OCI-LY7 (cell line): ENCODE measurements around the gene ZCCHC14. TPM values are rescaled to one million over a fixed set of nuclear protein-coding genes. Genes with fewer than 3 reads are reported as not detected.

Source experiments
- BruUV-seq: library from RNA; stranded (reverse); fragments of 400-500 nt; replicated peaks from 2 replicates; lab custom pipeline; 2021; lab: Mats Ljungman, UMichigan
- CTCF ChIA-PET: fragments of 300-600 bp; sonication (Branson Sonifier 250); formaldehyde crosslinking; loops from one replicate; lab custom pipeline; 2022; ENCODE audit warnings: antibody characterized with exemption; ENCODE audit not compliant: unreplicated experiment; lab: Charles Lee
- POLR2A ChIA-PET: fragments of 300-600 bp; sonication (Branson Sonifier 250); formaldehyde crosslinking; loops from one replicate; lab custom pipeline; 2022; ENCODE audit warnings: antibody characterized with exemption; lab: Charles Lee
- DNase-seq: peaks from one replicate; pipeline ENCODE4 v3.0.0-alpha.2; 2015; ENCODE audit warnings: low spot score
- H2AFZ ChIP-seq: fragments of 200-600 bp; sonication (generic), shearing (Covaris generic); 2 replicates; pipeline ENCODE4 v1.6.1; 2014; ENCODE audit warnings: mild to moderate bottlenecking, antibody characterized with exemption, low read length, moderate library complexity
- H3K27ac ChIP-seq: fragments of 200-600 bp; sonication (generic); 2 replicates; pipeline ENCODE4 v1.5.1; 2014; ENCODE audit warnings: mixed run types, low read depth, mild to moderate bottlenecking, moderate library complexity, low read length, inconsistent platforms; ENCODE audit not compliant: poor library complexity, severe bottlenecking
- H3K36me3 ChIP-seq: fragments of 200-600 bp; sonication (generic); 2 replicates; pipeline ENCODE4 v1.6.1; 2014; ENCODE audit warnings: mild to moderate bottlenecking, antibody characterized with exemption, low read length, moderate library complexity, mixed read lengths; ENCODE audit not compliant: insufficient read depth
- H3K4me1 ChIP-seq: fragments of 200-600 bp; sonication (generic); 2 replicates; pipeline ENCODE4 v1.5.1; 2014; ENCODE audit warnings: mild to moderate bottlenecking, low read length; ENCODE audit not compliant: insufficient read depth, poor library complexity, severe bottlenecking
- H3K4me2 ChIP-seq: fragments of 200-600 bp; sonication (generic); 2 replicates; pipeline ENCODE4 v1.6.1; 2014; ENCODE audit warnings: mild to moderate bottlenecking, low read length
- H3K4me3 ChIP-seq: fragments of 200-600 bp; sonication (generic); 2 replicates; pipeline ENCODE4 v1.5.1; 2014; ENCODE audit warnings: mild to moderate bottlenecking, low read depth, low read length; ENCODE audit not compliant: poor library complexity, severe bottlenecking
- H3K79me2 ChIP-seq: fragments of 200-600 bp; sonication (generic); 2 replicates; pipeline ENCODE4 v1.6.1; 2016; ENCODE audit warnings: low read depth, mild to moderate bottlenecking, low read length, moderate library complexity, mixed read lengths; ENCODE audit not compliant: insufficient read depth
- H3K9me2 ChIP-seq: fragments of 200-600 bp; sonication (generic); 2 replicates; pipeline ENCODE4 v1.6.1; 2016; ENCODE audit warnings: mild to moderate bottlenecking, low read length, mixed read lengths; ENCODE audit not compliant: insufficient read depth
- H3K9me3 ChIP-seq: fragments of 200-600 bp; sonication (generic); 2 replicates; pipeline ENCODE4 v1.6.1; 2014; ENCODE audit warnings: mild to moderate bottlenecking, mixed run types, low read length, mixed read lengths
- H4K20me1 ChIP-seq: fragments of 200-600 bp; sonication (generic); 2 replicates; pipeline ENCODE4 v1.6.1; 2014; ENCODE audit warnings: mild to moderate bottlenecking, antibody characterized with exemption, low read length, moderate library complexity, mixed read lengths; ENCODE audit not compliant: insufficient read depth
- EZH2phosphoT487 ChIP-seq: fragments of 200-600 bp; sonication (generic); IDR thresholded peaks from 2 replicates; pipeline ENCODE4 v1.6.1; 2018; ENCODE audit warnings: low read depth, borderline replicate concordance, mild to moderate bottlenecking, mixed run types, antibody characterized with exemption, low read length, moderate library complexity, mixed read lengths
- intact Hi-C: fragments of 100-400 bp; cut with micrococcal nuclease; formaldehyde crosslinking; loops from one replicate; pipeline ENCODE4 v1.10.0; 2022; ENCODE audit not compliant: unreplicated experiment
- total RNA-seq, 2 experiments: library from RNA; depleted of rRNA in 1 of 2; stranded (reverse); fragments of >200 nt in 1 of 2; shearing (Covaris generic) in 1 of 2; gene quantifications; 2 replicates each; pipeline ENCODE4 v1.2.3, GENCODE V29; 2014 to 2022
- TF ChIP-seq, protein P1 (sequence below): fragments of 200-600 bp; sonication (generic); conservative IDR thresholded peaks from 2 replicates; pipeline ENCODE4 v1.5.1; 2014; ENCODE audit warnings: mild to moderate bottlenecking, antibody characterized with exemption, low read length, moderate library complexity, mixed read lengths

Gene ZCCHC14
- total RNA-seq, 2 experiments from 2014 or later: 8.5 to 17.1 TPM

- Histone ChIP-seq H2AFZ (no peak overlapping the region), H3K4me2 (no peak overlapping the region), H3K36me3 (0 out of 2 replicates have a peak, but pooled peaks cover 1% of the 10 kb centered on the region), H3K4me1 (peaks cover 21% of the 10 kb centered on the region), H3K27ac (no peak overlapping the region), H3K9me3 (no peaks in the 10 kb centered on the region), H3K9me2 (no peaks in the 10 kb centered on the region), H4K20me1 (0 out of 2 replicates have a peak, but pooled peaks cover 1% of the 10 kb centered on the region), H3K79me2 (no peaks in the 10 kb centered on the region), H3K4me3 (no peak overlapping the region)
- DNase-seq: no peak
- BruUV-seq: no TSS peak
- ChIA-PET CTCF (no interaction called here), POLR2A (no interaction called here)
- intact Hi-C loops: no loop called here
- TF ChIP-seq, protein P1, sequence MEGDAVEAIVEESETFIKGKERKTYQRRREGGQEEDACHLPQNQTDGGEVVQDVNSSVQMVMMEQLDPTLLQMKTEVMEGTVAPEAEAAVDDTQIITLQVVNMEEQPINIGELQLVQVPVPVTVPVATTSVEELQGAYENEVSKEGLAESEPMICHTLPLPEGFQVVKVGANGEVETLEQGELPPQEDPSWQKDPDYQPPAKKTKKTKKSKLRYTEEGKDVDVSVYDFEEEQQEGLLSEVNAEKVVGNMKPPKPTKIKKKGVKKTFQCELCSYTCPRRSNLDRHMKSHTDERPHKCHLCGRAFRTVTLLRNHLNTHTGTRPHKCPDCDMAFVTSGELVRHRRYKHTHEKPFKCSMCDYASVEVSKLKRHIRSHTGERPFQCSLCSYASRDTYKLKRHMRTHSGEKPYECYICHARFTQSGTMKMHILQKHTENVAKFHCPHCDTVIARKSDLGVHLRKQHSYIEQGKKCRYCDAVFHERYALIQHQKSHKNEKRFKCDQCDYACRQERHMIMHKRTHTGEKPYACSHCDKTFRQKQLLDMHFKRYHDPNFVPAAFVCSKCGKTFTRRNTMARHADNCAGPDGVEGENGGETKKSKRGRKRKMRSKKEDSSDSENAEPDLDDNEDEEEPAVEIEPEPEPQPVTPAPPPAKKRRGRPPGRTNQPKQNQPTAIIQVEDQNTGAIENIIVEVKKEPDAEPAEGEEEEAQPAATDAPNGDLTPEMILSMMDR: 0 out of 2 replicates have a peak, but pooled peaks have one; percentile 26
- no peak for TF ChIP-seq EZH2phosphoT487
Measured at GRCh38 chr16:87496447-87496801, 3.6 kb upstream of the ZCCHC14 start.

GRCh38 chr16:87495578-87496446, 3.0 kb upstream of the ZCCHC14 start:
- H3K4me2 ChIP-seq: no peak overlapping the region
- H3K4me1 ChIP-seq: peaks cover 27% of the 10 kb centered on the region
- H3K36me3 ChIP-seq: 0 out of 2 replicates have a peak, but pooled peaks cover 4% of the 10 kb centered on the region
- POLR2A ChIA-PET: no interaction called here
- no peaks in the 10 kb centered on the region for H3K9me2 ChIP-seq
- no peak for DNase-seq
- no peak overlapping the region for H3K27ac ChIP-seq
- H3K4me3 ChIP-seq: no peak overlapping the region
- no peaks in the 10 kb centered on the region for H3K9me3 ChIP-seq
- H4K20me1 ChIP-seq: 0 out of 2 replicates have a peak, but pooled peaks cover 4% of the 10 kb centered on the region
- CTCF ChIA-PET: no interaction called here
- no peaks in the 10 kb centered on the region for H3K79me2 ChIP-seq
- TF ChIP-seq EZH2phosphoT487: no peak
- TF ChIP-seq, protein P1: no peak
- no TSS peak for BruUV-seq
- no peak overlapping the region for H2AFZ ChIP-seq
- intact Hi-C loops: no loop called here
